Measurements from ENCODE around the gene IMMT. TPM values are rescaled to one million over a fixed set of nuclear protein-coding genes. Genes with fewer than 3 reads are reported as not detected.

Gene IMMT
- total RNA-seq, 1 donor from 2014 or later = 301 TPM

GRCh38 chr2:86227685-86228084 lies 32.4 kb upstream of the IMMT start:
- ATAC-seq (no peak), DNase-seq (no peak)
- intact Hi-C loops (cut with micrococcal nuclease) = no loop called here

- ATAC-seq (peak; percentile 2), DNase-seq (no peak)
- intact Hi-C loops (cut with micrococcal nuclease) = no loop called here
Observed at GRCh38 chr2:86226636-86227520, 31.6 kb upstream of the IMMT start.

GRCh38 chr2:86226070-86226469 lies 30.8 kb upstream of the IMMT start:
- intact Hi-C loops (cut with micrococcal nuclease) = no loop called here
- DNase-seq = no peak
- ATAC-seq = no peak

GRCh38 chr2:86225581-86225980 lies 30.3 kb upstream of the IMMT start:
- peak; percentile 85 for ATAC-seq
- intact Hi-C loops (cut with micrococcal nuclease) = no loop called here
- peak; percentile 87 for DNase-seq

- ATAC-seq (peak; percentile 4), DNase-seq (no peak)
- intact Hi-C loops (cut with micrococcal nuclease) = loop anchor here (5.0 kb wide), 1 partner anchor 143 kb away; no protein-coding TSS in a partner anchor
Observed at GRCh38 chr2:86224645-86225355, 29.5 kb upstream of the IMMT start.

GRCh38 chr2:86223927-86224560 lies 28.8 kb upstream of the IMMT start:
- ATAC-seq (peak; percentile 4), DNase-seq (no peak)
- intact Hi-C loops (cut with micrococcal nuclease) = loop anchor here (5.0 kb wide), 1 partner anchor 143 kb away; no protein-coding TSS in a partner anchor

- DNase-seq (peak; percentile 78), ATAC-seq (peak; percentile 86)
- intact Hi-C loops (cut with micrococcal nuclease) = loop anchor here (5.0 kb wide), 1 partner anchor 144 kb away; no protein-coding TSS in a partner anchor
Observed at GRCh38 chr2:86223140-86223926, 28.1 kb upstream of the IMMT start.

- DNase-seq (no peak), ATAC-seq (no peak)
- intact Hi-C loops (cut with micrococcal nuclease) = loop anchor here (5.0 kb wide), 1 partner anchor 146 kb away; no protein-coding TSS in a partner anchor
Observed at GRCh38 chr2:86221066-86221684, 25.9 kb upstream of the IMMT start.

- DNase-seq = no peak
- intact Hi-C loops (cut with micrococcal nuclease) = loop anchor here (5.0 kb wide), 1 partner anchor 147 kb away; no protein-coding TSS in a partner anchor
- ATAC-seq = no peak
Observed at GRCh38 chr2:86219896-86220295, 24.6 kb upstream of the IMMT start.

- no peak for ATAC-seq
- no peak for DNase-seq
- intact Hi-C loops (cut with micrococcal nuclease) = no loop called here
Observed at GRCh38 chr2:86218124-86218523, 22.9 kb upstream of the IMMT start.

GRCh38 chr2:86216575-86217555 lies 21.6 kb upstream of the IMMT start:
- no peak for ATAC-seq

GRCh38 chr2:86214503-86214832 lies 19.2 kb upstream of the IMMT start:
- DNase-seq (no peak), ATAC-seq (no peak)

More at GRCh38 chr2:86216575-86217555, 21.6 kb upstream of the IMMT start:
- intact Hi-C loops (cut with micrococcal nuclease) = no loop called here
- DNase-seq = no peak

GRCh38 chr2:86213699-86214502 lies 18.6 kb upstream of the IMMT start:
- no peak for ATAC-seq
- DNase-seq = no peak
- intact Hi-C loops (cut with micrococcal nuclease) = no loop called here

More at GRCh38 chr2:86214503-86214832, 19.2 kb upstream of the IMMT start:
- intact Hi-C loops (cut with micrococcal nuclease) = no loop called here

- DNase-seq (no peak), ATAC-seq (no peak)
- intact Hi-C loops (cut with micrococcal nuclease) = no loop called here
Observed at GRCh38 chr2:86213056-86213455, 17.8 kb upstream of the IMMT start.

GRCh38 chr2:86211796-86212188 lies 16.5 kb upstream of the IMMT start:
- intact Hi-C loops (cut with micrococcal nuclease) = no loop called here
- no peak for DNase-seq
- no peak for ATAC-seq

- DNase-seq = no peak
- no peak for ATAC-seq
- intact Hi-C loops (cut with micrococcal nuclease) = no loop called here
Observed at GRCh38 chr2:86211033-86211795, 16.0 kb upstream of the IMMT start.

All from left ventricle myocardium superior (tissue), 1 donor.